Body of pancreas (tissue), 4 donors: ENCODE results near the gene RASSF5. TPM values are rescaled to one million over a fixed set of nuclear protein-coding genes. Genes with fewer than 3 reads are reported as not detected.

ENCODE experiments used
- ATAC-seq: fragments of 150-250 bp; one replicate; pipeline ENCODE4 v1.9.1; 2016
- DNase-seq, 4 donors: peaks; one replicate each; pipeline ENCODE4 v3.0.0-alpha.2; 2019
- H3K27ac ChIP-seq, 4 donors: fragments of 200-600 bp; sonication (generic); 1 replicate in 3 of 4; 2 replicates in 1 of 4; pipeline versions ENCODE4 v1.5.1 to v1.6.1; 2016 to 2019; ENCODE audit warnings: mild to moderate bottlenecking in 1 of 4, mixed read lengths in 1 of 4, moderate library complexity in 1 of 4
- H3K27me3 ChIP-seq, 2 donors: fragments of 200-600 bp; sonication (generic); one replicate each; pipeline ENCODE4 v1.6.0; 2016; ENCODE audit warnings: mild to moderate bottlenecking in 1 of 2
- H3K36me3 ChIP-seq, 2 donors: fragments of 200-600 bp; sonication (generic); replicated peaks in 1 of 2; 2 replicates each; pipeline ENCODE4 v1.5.1; 2016; ENCODE audit warnings: low read depth in 2 of 2; ENCODE audit not compliant: insufficient read depth in 1 of 2
- H3K4me1 ChIP-seq: fragments of 200-600 bp; sonication (generic); one replicate; pipeline ENCODE4 v1.6.0; 2016
- H3K4me3 ChIP-seq, 2 donors: fragments of 200-600 bp; sonication (generic); 1 replicate in 1 of 2; 2 replicates in 1 of 2; pipeline ENCODE4 v1.5.1; 2016 to 2019
- H3K9me3 ChIP-seq, 3 donors: fragments of 200-600 bp; sonication (generic); 1 replicate in 2 of 3; 2 replicates in 1 of 3; pipeline ENCODE4 v1.5.1; 2016
- CTCF ChIP-seq, 7 experiments: fragments of 450-650 bp in 4 of 7; fragments of 200-600 bp in 3 of 7; sonication (generic) in 3 of 7; IDR thresholded peaks; one replicate each; pipeline ENCODE4 v1.5.1; 2016 to 2019; ENCODE audit warnings: antibody characterized with exemption in 7 of 7
- POLR2A ChIP-seq, 3 donors: fragments of 450-650 bp; IDR thresholded peaks; one replicate each; pipeline ENCODE4 v1.6.1; 2016; ENCODE audit warnings: antibody characterized with exemption in 3 of 3, mild to moderate bottlenecking in 2 of 3
- WGBS, 2 donors: methylation state at CpG; one replicate each; pipeline ENCODE4 v1.1.5; 2017; 5-methylcytosine and 5-hydroxymethylcytosine counted together
- intact Hi-C: fragments of 100-400 bp; cut with DNase I; formaldehyde crosslinking; loops from one replicate; pipeline ENCODE4 v1.15.1; 2023
- total RNA-seq, 2 donors: library from RNA; depleted of rRNA; stranded (reverse); fragments of >200 nt; gene quantifications; one replicate each; pipeline ENCODE4 v1.1.0, GENCODE V29; 2016

RASSF5 gene
- total RNA-seq, 2 donors from 2014 or later: 21.5 to 35.9 TPM

DNA sequence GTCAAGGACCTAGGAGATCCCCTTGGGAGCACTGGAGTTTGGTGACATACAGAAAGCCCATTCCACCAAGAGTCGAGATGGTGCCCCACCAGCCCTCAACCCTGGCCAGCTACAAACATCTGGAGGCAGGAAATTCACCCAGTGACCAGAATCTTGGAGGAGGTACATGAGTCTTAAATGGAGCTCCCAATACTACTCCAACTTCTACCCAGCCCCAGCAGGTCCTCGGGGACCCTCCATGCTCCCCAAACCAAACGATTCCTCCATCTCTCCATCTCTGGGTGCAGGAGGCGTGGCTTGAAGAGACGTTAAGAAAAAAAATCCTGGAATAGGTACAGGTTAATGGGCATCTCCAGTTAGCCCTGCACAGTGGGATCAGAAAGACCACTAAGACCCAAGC, 5.5 kb upstream of the RASSF5 start:
- Histone ChIP-seq H3K36me3 (no peaks in the 10 kb centered on the region), H3K27ac (peak overlapping the region; percentile 75 to 85 (median 81)), H3K4me3 (no peak overlapping the region), H3K9me3 (no peaks in the 10 kb centered on the region), H3K4me1 (peaks cover 50% of the 10 kb centered on the region), H3K27me3 (no peaks in the 10 kb centered on the region)
- no peak for ATAC-seq
- 76 to 79% methylated on average over 5 of the region's 5 CpGs for WGBS, 2 donors
- TF ChIP-seq CTCF (IDR thresholded peaks at IDR 0.05): no peak
- no peak for TF ChIP-seq POLR2A (IDR thresholded peaks at IDR 0.05)
- no peak for DNase-seq
- intact Hi-C loops: no loop called here

GRCh38 chr1:206502403-206502802, 4.9 kb upstream of the RASSF5 start:
- DNase-seq: no peak
- no peak for TF ChIP-seq CTCF (IDR thresholded peaks at IDR 0.05)
- Histone ChIP-seq H3K27me3 (no peaks in the 10 kb centered on the region), H3K27ac (peak overlapping the region in 2 of 4 donors; percentile 83 to 85), H3K4me3 (no peak overlapping the region), H3K36me3 (no peaks in the 10 kb centered on the region), H3K4me1 (peaks cover 47% of the 10 kb centered on the region), H3K9me3 (no peaks in the 10 kb centered on the region)
- WGBS, 2 donors: 88 to 100% methylated on average over 2 of the region's 2 CpGs
- intact Hi-C loops: no loop called here
- ATAC-seq: no peak

DNA sequence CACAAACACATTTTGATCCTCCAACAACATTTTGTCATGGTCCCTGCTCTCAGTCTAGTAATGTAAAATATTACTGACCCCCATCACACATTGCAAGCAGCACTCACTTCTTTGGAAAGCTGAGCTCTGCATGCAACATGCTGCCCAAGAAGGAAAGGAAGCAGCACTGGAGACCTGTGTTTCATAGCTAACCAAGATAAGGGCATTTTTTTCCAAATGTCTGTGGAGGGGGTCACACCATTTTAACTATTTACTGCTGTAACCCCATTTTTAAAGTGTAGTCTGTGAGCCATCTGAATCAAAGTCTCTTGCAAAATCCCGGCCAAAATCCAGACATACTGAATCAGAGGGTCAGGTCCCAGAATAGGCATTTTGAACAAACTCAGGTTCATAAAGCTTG, 4.5 kb upstream of the RASSF5 start:
- WGBS, 2 donors: 95 to 100% methylated on average over 1 of the region's 1 CpG
- Histone ChIP-seq H3K27ac (peak overlapping the region in 1 of 4 donors; percentile 31), H3K4me3 (no peak overlapping the region), H3K4me1 (peaks cover 46% of the 10 kb centered on the region), H3K27me3 (no peaks in the 10 kb centered on the region), H3K36me3 (no peaks in the 10 kb centered on the region), H3K9me3 (no peaks in the 10 kb centered on the region)
- no peak for DNase-seq
- no peak for TF ChIP-seq POLR2A (IDR thresholded peaks at IDR 0.05)
- no peak for TF ChIP-seq CTCF (IDR thresholded peaks at IDR 0.05)
- ATAC-seq: no peak
- intact Hi-C loops: no loop called here

DNA sequence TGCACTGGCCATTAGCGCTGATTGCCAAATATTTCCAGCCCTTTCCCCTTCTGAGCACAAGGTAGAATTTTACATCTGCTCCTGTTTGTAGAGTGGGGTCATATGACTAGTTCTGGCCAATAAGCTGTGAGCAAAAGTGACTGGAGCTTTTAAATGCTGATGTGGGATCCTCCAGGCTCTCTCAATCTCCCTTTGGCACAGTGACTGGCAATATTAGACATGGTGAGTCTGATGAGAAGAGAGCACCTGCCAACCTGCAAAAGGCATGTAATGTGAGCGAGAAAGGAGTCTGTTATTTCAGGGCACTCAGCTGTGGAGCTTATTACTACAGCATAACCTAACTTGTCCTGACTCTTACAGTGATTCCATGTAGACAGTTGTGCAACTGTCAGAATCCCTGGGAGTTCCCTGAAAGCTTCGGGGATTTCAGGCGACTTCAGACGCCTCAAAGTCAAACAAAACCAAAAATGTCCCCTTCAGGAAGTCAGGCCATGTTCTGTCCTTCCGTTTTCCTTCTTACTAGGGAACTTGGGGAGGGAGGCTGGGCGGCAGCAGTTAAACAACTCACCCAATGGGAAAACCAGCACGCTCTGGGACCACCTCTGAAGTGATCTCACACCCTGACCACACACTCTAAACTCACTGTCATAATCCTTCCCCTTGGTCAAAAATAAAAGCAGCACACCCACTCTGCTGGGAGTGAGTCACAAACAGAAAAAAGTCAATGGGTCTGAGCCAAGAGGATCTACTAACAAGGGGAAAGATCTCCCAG, 3.6 kb upstream of the RASSF5 start:
- peak overlapping the region in 2 of 4 donors; percentile 27 to 31 for H3K27ac ChIP-seq
- ATAC-seq: no peak
- intact Hi-C loops: no loop called here
- H3K4me3 ChIP-seq: no peak overlapping the region
- no peak for TF ChIP-seq CTCF (IDR thresholded peaks at IDR 0.05)
- no peak for TF ChIP-seq POLR2A (IDR thresholded peaks at IDR 0.05)
- H3K27me3 ChIP-seq: no peaks in the 10 kb centered on the region
- 62 to 63% methylated on average over 8 of the region's 8 CpGs for WGBS, 2 donors
- peaks cover 56% of the 10 kb centered on the region for H3K4me1 ChIP-seq
- no peaks in the 10 kb centered on the region for H3K36me3 ChIP-seq
- H3K9me3 ChIP-seq: no peaks in the 10 kb centered on the region
- DNase-seq: peak in 2 of 4 donors; percentile 28 to 71

DNA sequence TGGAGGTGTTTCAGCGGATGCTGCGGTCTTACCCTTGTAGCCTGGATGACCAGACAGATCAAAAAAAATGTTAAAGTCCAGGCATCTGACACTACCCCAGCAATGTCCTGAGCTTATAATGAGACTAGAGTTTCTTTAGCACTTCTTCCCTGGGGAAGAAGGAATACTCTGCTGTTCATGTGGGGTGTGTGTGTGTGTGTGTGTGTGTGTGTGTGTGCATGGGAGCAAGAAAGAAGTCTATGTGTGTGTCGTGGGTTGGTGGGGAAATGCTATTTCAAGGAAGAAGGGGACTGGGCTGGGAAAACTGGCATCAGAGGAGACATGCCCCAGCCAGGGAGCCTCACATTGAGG, 3.0 kb upstream of the RASSF5 start:
- WGBS, 2 donors: 60 to 88% methylated on average over 2 to 3 of the region's 3 CpGs
- no peaks in the 10 kb centered on the region for H3K9me3 ChIP-seq
- no peak overlapping the region for H3K27ac ChIP-seq
- H3K27me3 ChIP-seq: no peaks in the 10 kb centered on the region
- TF ChIP-seq CTCF (IDR thresholded peaks at IDR 0.05) (no peak), POLR2A (IDR thresholded peaks at IDR 0.05) (no peak)
- H3K4me1 ChIP-seq: peaks cover 60% of the 10 kb centered on the region
- no peaks in the 10 kb centered on the region for H3K36me3 ChIP-seq
- ATAC-seq (no peak), DNase-seq (no peak)
- no peak overlapping the region for H3K4me3 ChIP-seq
- intact Hi-C loops: no loop called here
